Loucy (cell line): ENCODE data around the gene ST3GAL5.

Source experiments
- H2AFZ ChIP-seq: fragments of 200-600 bp; sonication (generic); 2 replicates; pipeline ENCODE4 v1.6.0; 2016; ENCODE audit warnings: antibody characterized with exemption, mild to moderate bottlenecking, low read length, moderate library complexity
- H3F3A ChIP-seq: fragments of 200-600 bp; 2 replicates; pipeline ENCODE4 v1.6.0; 2016; ENCODE audit warnings: antibody characterized with exemption, low read depth, mild to moderate bottlenecking
- H3K27me3 ChIP-seq: fragments of 200-600 bp; sonication (generic); 2 replicates; pipeline ENCODE4 v1.6.1; 2014; ENCODE audit warnings: low read length, mild to moderate bottlenecking; ENCODE audit not compliant: insufficient read depth, poor library complexity, severe bottlenecking
- H3K36me3 ChIP-seq: fragments of 200-600 bp; sonication (generic); 2 replicates; pipeline ENCODE4 v1.6.1; 2016; ENCODE audit warnings: low read length; ENCODE audit not compliant: insufficient read depth
- H3K4me1 ChIP-seq: fragments of 200-600 bp; sonication (generic); 2 replicates; pipeline ENCODE4 v1.5.1; 2014; ENCODE audit warnings: low read length, mild to moderate bottlenecking; ENCODE audit not compliant: insufficient read depth, poor library complexity, severe bottlenecking
- H3K4me2 ChIP-seq: fragments of 200-600 bp; sonication (generic); 2 replicates; pipeline ENCODE4 v1.6.0; 2014; ENCODE audit warnings: antibody characterized with exemption, low read length, low read depth, mild to moderate bottlenecking; ENCODE audit not compliant: poor library complexity, severe bottlenecking
- H3K4me3 ChIP-seq: fragments of 200-600 bp; sonication (generic); 2 replicates; pipeline ENCODE4 v1.5.1; 2014; ENCODE audit warnings: low read length, mild to moderate bottlenecking, mixed read lengths; ENCODE audit not compliant: poor library complexity, severe bottlenecking
- H3K79me2 ChIP-seq: fragments of 200-600 bp; sonication (generic); 2 replicates; pipeline ENCODE4 v1.6.1; 2014; ENCODE audit warnings: low read length; ENCODE audit not compliant: insufficient read depth
- H3K9ac ChIP-seq: fragments of 200-600 bp; sonication (generic); 2 replicates; pipeline ENCODE4 v1.6.0; 2014; ENCODE audit warnings: mild to moderate bottlenecking, low read depth, low read length, moderate library complexity; ENCODE audit not compliant: poor library complexity, severe bottlenecking
- H3K9me2 ChIP-seq: fragments of 200-600 bp; sonication (generic); replicated peaks from 2 replicates; pipeline ENCODE4 v1.6.1; 2016; ENCODE audit warnings: low read depth, low read length, mixed read lengths
- H3K9me3 ChIP-seq: fragments of 200-600 bp; sonication (generic); 2 replicates; pipeline ENCODE4 v1.6.1; 2014; ENCODE audit warnings: mild to moderate bottlenecking, antibody characterized with exemption, low read length, low read depth; ENCODE audit not compliant: insufficient read depth
- H4K20me1 ChIP-seq: fragments of 200-600 bp; sonication (generic); 2 replicates; pipeline ENCODE4 v1.6.0; 2014; ENCODE audit warnings: antibody characterized with exemption, low read length, mild to moderate bottlenecking; ENCODE audit not compliant: insufficient read depth, poor library complexity, severe bottlenecking
- EZH2phosphoT487 ChIP-seq: fragments of 200-600 bp; IDR thresholded peaks from 2 replicates; pipeline ENCODE4 v1.6.1; 2018; ENCODE audit warnings: antibody characterized with exemption, mild to moderate bottlenecking, moderate library complexity, borderline replicate concordance
- TF ChIP-seq, protein P1 (sequence below): fragments of 200-600 bp; sonication (generic); conservative IDR thresholded peaks from 2 replicates; pipeline ENCODE4 v1.5.1; 2014; ENCODE audit warnings: mild to moderate bottlenecking, antibody characterized with exemption, low read length

ST3GAL5 gene

DNA sequence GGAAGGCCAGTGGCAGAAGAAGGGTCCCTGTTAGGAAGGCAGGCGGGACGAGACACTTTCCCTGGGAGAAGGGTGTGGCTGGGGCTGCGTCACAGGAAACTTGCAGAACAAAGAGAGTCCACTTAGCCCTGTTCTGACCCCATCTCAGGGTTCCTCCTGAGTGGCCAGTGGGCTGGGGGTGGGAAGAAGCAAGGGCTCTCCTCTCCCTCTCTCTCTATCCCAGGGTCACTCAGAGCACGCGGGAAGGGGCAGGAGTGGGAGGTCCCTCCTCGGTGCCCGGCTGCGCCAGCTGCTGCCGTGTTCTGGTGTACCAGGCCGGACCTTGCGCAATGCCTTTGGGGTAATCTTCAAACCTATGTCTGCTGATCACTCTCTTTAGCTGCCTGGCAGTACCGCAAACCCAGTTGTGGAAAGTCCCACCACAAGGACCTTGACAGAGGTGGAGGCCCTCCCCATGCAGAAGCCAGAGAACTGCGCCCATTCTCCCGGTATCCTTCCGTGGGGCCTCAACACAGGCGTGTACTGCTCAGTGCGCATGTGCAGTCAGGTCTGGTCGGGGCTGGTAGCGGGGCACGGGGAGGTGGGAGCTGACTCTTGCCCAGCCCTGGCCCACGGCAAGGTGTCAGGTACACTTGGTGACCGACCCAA lies 47.8 kb upstream of the ST3GAL5 start:
- Histone ChIP-seq H3K9ac (no peak overlapping the region), H3K4me1 (peaks cover 13% of the 10 kb centered on the region), H3K79me2 (no peaks in the 10 kb centered on the region), H3K9me2 (no peaks in the 10 kb centered on the region), H3K36me3 (no peaks in the 10 kb centered on the region), H3K27me3 (no peaks in the 10 kb centered on the region), H3K4me2 (no peak overlapping the region), H2AFZ (no peak overlapping the region), H4K20me1 (no peaks in the 10 kb centered on the region), H3F3A (no peaks in the 10 kb centered on the region), H3K9me3 (no peaks in the 10 kb centered on the region; the same call in 1 of the 2 replicates), H3K4me3 (no peak overlapping the region)
- TF ChIP-seq, protein P1, sequence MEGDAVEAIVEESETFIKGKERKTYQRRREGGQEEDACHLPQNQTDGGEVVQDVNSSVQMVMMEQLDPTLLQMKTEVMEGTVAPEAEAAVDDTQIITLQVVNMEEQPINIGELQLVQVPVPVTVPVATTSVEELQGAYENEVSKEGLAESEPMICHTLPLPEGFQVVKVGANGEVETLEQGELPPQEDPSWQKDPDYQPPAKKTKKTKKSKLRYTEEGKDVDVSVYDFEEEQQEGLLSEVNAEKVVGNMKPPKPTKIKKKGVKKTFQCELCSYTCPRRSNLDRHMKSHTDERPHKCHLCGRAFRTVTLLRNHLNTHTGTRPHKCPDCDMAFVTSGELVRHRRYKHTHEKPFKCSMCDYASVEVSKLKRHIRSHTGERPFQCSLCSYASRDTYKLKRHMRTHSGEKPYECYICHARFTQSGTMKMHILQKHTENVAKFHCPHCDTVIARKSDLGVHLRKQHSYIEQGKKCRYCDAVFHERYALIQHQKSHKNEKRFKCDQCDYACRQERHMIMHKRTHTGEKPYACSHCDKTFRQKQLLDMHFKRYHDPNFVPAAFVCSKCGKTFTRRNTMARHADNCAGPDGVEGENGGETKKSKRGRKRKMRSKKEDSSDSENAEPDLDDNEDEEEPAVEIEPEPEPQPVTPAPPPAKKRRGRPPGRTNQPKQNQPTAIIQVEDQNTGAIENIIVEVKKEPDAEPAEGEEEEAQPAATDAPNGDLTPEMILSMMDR, result no peak
- no peak for TF ChIP-seq EZH2phosphoT487

DNA sequence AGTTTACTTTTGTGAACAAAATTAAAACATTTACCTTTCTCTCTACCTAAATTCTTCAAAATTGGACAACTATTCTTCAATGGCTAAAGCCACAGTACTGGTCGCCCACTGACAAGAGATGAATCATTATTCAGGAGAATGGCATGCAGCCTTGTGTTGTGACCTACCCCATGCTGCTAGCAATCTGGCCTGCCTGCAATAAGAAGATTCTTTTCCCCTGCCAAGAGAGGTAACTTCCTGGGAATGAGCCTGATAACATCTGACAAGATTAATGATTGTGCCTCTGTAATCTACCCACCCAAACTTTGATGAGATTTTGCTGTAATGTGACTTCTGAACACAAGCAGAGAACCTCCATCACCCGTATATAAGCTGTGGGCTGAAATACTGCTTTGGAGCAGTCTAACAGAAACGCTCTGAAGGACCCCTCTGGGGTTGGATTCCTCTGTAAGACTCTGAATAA lies 47.0 kb upstream of the ST3GAL5 start:
- no peak overlapping the region for H3K4me3 ChIP-seq
- H3K36me3 ChIP-seq, result no peaks in the 10 kb centered on the region
- no peaks in the 10 kb centered on the region for H3K9me2 ChIP-seq
- H3K27me3 ChIP-seq, result no peaks in the 10 kb centered on the region
- no peaks in the 10 kb centered on the region for H3F3A ChIP-seq
- TF ChIP-seq EZH2phosphoT487, result no peak
- TF ChIP-seq, protein P1, result no peak
- H3K9ac ChIP-seq, result no peak overlapping the region
- no peak overlapping the region for H2AFZ ChIP-seq
- H3K79me2 ChIP-seq, result no peaks in the 10 kb centered on the region
- H3K4me1 ChIP-seq, result peaks cover 13% of the 10 kb centered on the region
- H3K4me2 ChIP-seq, result no peak overlapping the region
- no peaks in the 10 kb centered on the region for H4K20me1 ChIP-seq
- H3K9me3 ChIP-seq, result no peaks in the 10 kb centered on the region

- no peak overlapping the region for H3K9ac ChIP-seq
- no peaks in the 10 kb centered on the region for H3K9me3 ChIP-seq
- H3K27me3 ChIP-seq, result no peaks in the 10 kb centered on the region
- no peak overlapping the region for H3K4me2 ChIP-seq
- H3K4me1 ChIP-seq, result peaks cover 13% of the 10 kb centered on the region
- no peaks in the 10 kb centered on the region for H3K9me2 ChIP-seq
- H3K4me3 ChIP-seq, result no peak overlapping the region
- TF ChIP-seq EZH2phosphoT487, result no peak
- TF ChIP-seq, protein P1, result no peak
- H4K20me1 ChIP-seq, result no peaks in the 10 kb centered on the region
- no peaks in the 10 kb centered on the region for H3K36me3 ChIP-seq
- no peaks in the 10 kb centered on the region for H3K79me2 ChIP-seq
- no peak overlapping the region for H2AFZ ChIP-seq
- no peaks in the 10 kb centered on the region for H3F3A ChIP-seq
Observed at GRCh38 chr2:85935170-85935745, 46.5 kb upstream of the ST3GAL5 start.
